Trophoblast cell (in vitro differentiated cells and primary cell): ENCODE measurements around the gene BSPRY.
A peak's percentile ranks its signal among the peaks of the same experiment; 100 is the strongest.
"Not testable (repeated sequence)": the region's sequence is repeated elsewhere in the genome, so short reads cannot be mapped to it uniquely, and the experiment has no call there.

Experiments
- DNase-seq, 2 donors: peaks; one replicate each; pipeline ENCODE4 v3.0.0-alpha.2; 2016
- H2AFZ ChIP-seq: 2 replicates; pipeline ENCODE4 v1.6.1; 2013; ENCODE audit warnings: low read length, moderate library complexity, mild to moderate bottlenecking; ENCODE audit not compliant: insufficient read depth, poor library complexity
- H2AK5ac ChIP-seq: 2 replicates; pipeline ENCODE4 v1.6.1; 2013; ENCODE audit warnings: mild to moderate bottlenecking, low read length
- H2BK120ac ChIP-seq: 2 replicates; pipeline ENCODE4 v1.6.1; 2013; ENCODE audit warnings: low read length, mild to moderate bottlenecking, moderate library complexity; ENCODE audit not compliant: insufficient read depth, poor library complexity
- H2BK12ac ChIP-seq: 2 replicates; pipeline ENCODE4 v1.6.1; 2013; ENCODE audit warnings: mild to moderate bottlenecking, low read length, moderate library complexity
- H2BK5ac ChIP-seq: 2 replicates; pipeline ENCODE4 v1.6.1; 2013; ENCODE audit warnings: low read length, low read depth, moderate library complexity, mild to moderate bottlenecking; ENCODE audit not compliant: poor library complexity
- H3K14ac ChIP-seq: 2 replicates; pipeline ENCODE4 v1.6.1; 2013; ENCODE audit warnings: mild to moderate bottlenecking, low read length
- H3K18ac ChIP-seq: 2 replicates; pipeline ENCODE4 v1.6.1; 2013; ENCODE audit warnings: mild to moderate bottlenecking, low read length
- H3K23ac ChIP-seq: 2 replicates; pipeline ENCODE4 v1.6.1; 2013; ENCODE audit warnings: low read length
- H3K27ac ChIP-seq: 2 replicates; pipeline ENCODE4 v1.5.1; 2013; ENCODE audit warnings: low read depth, mild to moderate bottlenecking, inconsistent platforms, low read length, moderate library complexity
- H3K27me3 ChIP-seq: 2 replicates; pipeline ENCODE4 v1.6.1; 2013; ENCODE audit warnings: inconsistent platforms, mild to moderate bottlenecking, low read length, moderate library complexity; ENCODE audit not compliant: insufficient read depth
- H3K36me3 ChIP-seq, 2 experiments: 1 replicate in 1 of 2; 2 replicates in 1 of 2; pipeline ENCODE4 v1.6.1; 2013; ENCODE audit warnings: low read length in 2 of 2, mild to moderate bottlenecking in 2 of 2, moderate library complexity in 1 of 2; ENCODE audit not compliant: insufficient read depth in 2 of 2, control insufficient read depth in 1 of 2
- H3K4ac ChIP-seq: 2 replicates; pipeline ENCODE4 v1.6.1; 2013; ENCODE audit warnings: low read depth, mild to moderate bottlenecking, low read length, moderate library complexity
- H3K4me1 ChIP-seq, 2 experiments: 1 replicate in 1 of 2; 2 replicates in 1 of 2; pipeline ENCODE4 v1.6.1; 2013; ENCODE audit warnings: low read length in 2 of 2, mild to moderate bottlenecking in 2 of 2, moderate library complexity in 1 of 2; ENCODE audit not compliant: insufficient read depth in 2 of 2, control insufficient read depth in 1 of 2
- H3K4me2 ChIP-seq: 2 replicates; pipeline ENCODE4 v1.6.1; 2013; ENCODE audit warnings: inconsistent platforms, mild to moderate bottlenecking, low read length, moderate library complexity
- H3K4me3 ChIP-seq: 2 replicates; pipeline ENCODE4 v1.5.1; 2013; ENCODE audit warnings: mild to moderate bottlenecking, low read depth, low read length, inconsistent platforms
- H3K79me1 ChIP-seq: one replicate; pipeline ENCODE4 v1.6.1; 2013; ENCODE audit warnings: low read length
- H3K79me2 ChIP-seq: 2 replicates; pipeline ENCODE4 v1.6.1; 2013; ENCODE audit warnings: low read length, mild to moderate bottlenecking; ENCODE audit not compliant: control insufficient read depth, insufficient read depth, poor library complexity
- H3K9ac ChIP-seq: 2 replicates; pipeline ENCODE4 v1.6.1; 2013; ENCODE audit warnings: mild to moderate bottlenecking, low read length
- H3K9me3 ChIP-seq: 2 replicates; pipeline ENCODE4 v1.6.1; 2013; ENCODE audit warnings: low read depth, mild to moderate bottlenecking, control low read depth, inconsistent platforms, low read length; ENCODE audit not compliant: insufficient read depth
- H4K12ac ChIP-seq: 2 replicates; pipeline ENCODE4 v1.6.1; 2013; ENCODE audit warnings: low read depth, mild to moderate bottlenecking, low read length, moderate library complexity
- H4K8ac ChIP-seq: 2 replicates; pipeline ENCODE4 v1.6.1; 2013; ENCODE audit warnings: low read depth, mild to moderate bottlenecking, low read length, moderate library complexity
- H4K91ac ChIP-seq: one replicate; pipeline ENCODE4 v1.6.1; 2013; ENCODE audit warnings: low read depth, mild to moderate bottlenecking, low read length, moderate library complexity
- WGBS: extraction: QIAGEN DNeasy Blood & Tissue Kit; methylation state at CpG from one replicate; pipeline ENCODE4 v1.1.7; 2013; ENCODE audit warnings: missing lambda C conversion rate; ENCODE audit not compliant: insufficient read length, insufficient coverage; ENCODE audit errors: extremely low coverage; 5-methylcytosine and 5-hydroxymethylcytosine counted together

Gene BSPRY

GRCh38 chr9:113379094-113379828, 29.9 kb downstream of the BSPRY start:
- not testable (repeated sequence) for H3K27me3 ChIP-seq, H2AK5ac ChIP-seq, H3K9me3 ChIP-seq, H3K4me3 ChIP-seq, H3K4ac ChIP-seq, DNase-seq, H2AFZ ChIP-seq, H2BK12ac ChIP-seq, H3K79me2 ChIP-seq, H3K4me2 ChIP-seq, H3K36me3 ChIP-seq, H4K12ac ChIP-seq, H3K23ac ChIP-seq, H3K14ac ChIP-seq, H3K9ac ChIP-seq, H4K8ac ChIP-seq
- H2BK5ac ChIP-seq = peak overlapping the region; percentile 60
- no CpG with 5 or more reads among the region's 24 CpGs for WGBS
- H2BK120ac ChIP-seq = peak overlapping the region; percentile 52
- H3K79me1 ChIP-seq = peaks cover 21% of the 10 kb centered on the region
- peak overlapping the region; percentile 68 for H3K27ac ChIP-seq
- peak overlapping the region; percentile 18 for H3K18ac ChIP-seq
- H4K91ac ChIP-seq = peak overlapping the region; percentile 43
- H3K4me1 ChIP-seq = peaks cover 25 to 32% of the 10 kb centered on the region in 2 experiments

- not testable (repeated sequence) for H3K18ac ChIP-seq, H2AK5ac ChIP-seq, H3K4me3 ChIP-seq, H2AFZ ChIP-seq, H2BK5ac ChIP-seq, H3K79me2 ChIP-seq, H4K91ac ChIP-seq, H3K4ac ChIP-seq, H3K23ac ChIP-seq, H3K14ac ChIP-seq, H3K9ac ChIP-seq, H2BK12ac ChIP-seq, H3K9me3 ChIP-seq, DNase-seq, H3K27ac ChIP-seq, H3K4me2 ChIP-seq, H3K27me3 ChIP-seq, H3K36me3 ChIP-seq, H4K8ac ChIP-seq, H4K12ac ChIP-seq, H2BK120ac ChIP-seq
- Histone ChIP-seq H3K4me1 (peaks cover 25 to 32% of the 10 kb centered on the region in 2 experiments), H3K79me1 (peaks cover 21% of the 10 kb centered on the region)
- WGBS = no CpG with 5 or more reads among the region's 2 CpGs
Measured at GRCh38 chr9:113379829-113380210, 30.5 kb downstream of the BSPRY start.

- Histone ChIP-seq H3K79me1 (peaks cover 21% of the 10 kb centered on the region), H3K9ac (no peak overlapping the region), H4K91ac (peak overlapping the region; percentile 79), H3K14ac (peak overlapping the region; percentile 53), H2AFZ (no peak overlapping the region), H3K27me3 (no peaks in the 10 kb centered on the region), H3K23ac (no peak overlapping the region), H2BK120ac (no peak overlapping the region), H2BK5ac (no peak overlapping the region), H2BK12ac (peak overlapping the region; percentile 86), H4K12ac (no peak overlapping the region), H3K4ac (no peak overlapping the region), H3K4me2 (no peak overlapping the region), H3K36me3 (no peaks in the 10 kb centered on the region), H3K4me1 (peaks cover 17 to 24% of the 10 kb centered on the region in 2 experiments), H3K9me3 (no peaks in the 10 kb centered on the region), H3K79me2 (peaks cover 7% of the 10 kb centered on the region), H3K4me3 (no peak overlapping the region), H4K8ac (peak overlapping the region; percentile 74), H3K18ac (peak overlapping the region; percentile 73), H2AK5ac (no peak overlapping the region), H3K27ac (peak overlapping the region; percentile 23)
- WGBS = no CpG with 5 or more reads among the region's 1 CpG
- no peak for DNase-seq
Measured at GRCh38 chr9:113380869-113381378, 31.6 kb downstream of the BSPRY start.

- DNase-seq, H3K18ac ChIP-seq, H3K14ac ChIP-seq, H3K4me2 ChIP-seq, H4K8ac ChIP-seq, H3K9me3 ChIP-seq, H3K23ac ChIP-seq, H3K27me3 ChIP-seq, H3K36me3 ChIP-seq, H3K9ac ChIP-seq, H2AK5ac ChIP-seq, H3K79me2 ChIP-seq, H3K4ac ChIP-seq, H3K4me3 ChIP-seq, H2AFZ ChIP-seq, H4K12ac ChIP-seq: not testable (repeated sequence)
- Histone ChIP-seq H2BK12ac (peak overlapping the region; percentile 69), H2BK5ac (peak overlapping the region; percentile 93), H3K27ac (peak overlapping the region; percentile 90), H4K91ac (peak overlapping the region; percentile 91), H3K4me1 (peaks cover 17 to 24% of the 10 kb centered on the region in 2 experiments), H2BK120ac (peak overlapping the region; percentile 62), H3K79me1 (peaks cover 20% of the 10 kb centered on the region)
- no CpG with 5 or more reads among the region's 7 CpGs for WGBS
Measured at GRCh38 chr9:113381441-113381840, 32.1 kb downstream of the BSPRY start.
